MM.1S (cell line): ENCODE data around the gene CLEC17A.

Experiments used
- DNase-seq: peaks from one replicate; pipeline ENCODE4 v3.0.0-alpha.2; 2015
- H2AFZ ChIP-seq: fragments of 300-600 bp; sonication (generic); 2 replicates; pipeline ENCODE4 v1.6.0; 2016; ENCODE audit warnings: antibody characterized with exemption, low read length
- H3F3A ChIP-seq: fragments of 300-600 bp; sonication (generic); 2 replicates; pipeline ENCODE4 v1.6.1; 2016; ENCODE audit warnings: mild to moderate bottlenecking, antibody characterized with exemption, low read length, moderate library complexity, mixed read lengths; ENCODE audit not compliant: insufficient read depth
- H3K27ac ChIP-seq: fragments of 300-600 bp; sonication (generic); 2 replicates; pipeline ENCODE4 v1.5.1; 2016; ENCODE audit warnings: mild to moderate bottlenecking, low read length
- H3K27me3 ChIP-seq: fragments of 300-600 bp; sonication (generic); replicated peaks from 2 replicates; pipeline ENCODE4 v1.6.0; 2016; ENCODE audit warnings: low read length; ENCODE audit not compliant: insufficient read depth
- H3K36me3 ChIP-seq: fragments of 300-600 bp; sonication (generic); replicated peaks from 2 replicates; pipeline ENCODE4 v1.6.1; 2016; ENCODE audit warnings: mild to moderate bottlenecking, low read length, mixed read lengths; ENCODE audit not compliant: insufficient read depth
- H3K4me1 ChIP-seq: fragments of 300-600 bp; sonication (generic); 2 replicates; pipeline ENCODE4 v1.6.1; 2016; ENCODE audit warnings: low read length, mixed read lengths
- H3K4me2 ChIP-seq: fragments of 300-600 bp; sonication (generic); 2 replicates; pipeline ENCODE4 v1.6.0; 2016; ENCODE audit warnings: low read depth, low read length
- H3K4me3 ChIP-seq: fragments of 300-600 bp; sonication (generic); 2 replicates; pipeline ENCODE4 v1.5.1; 2016; ENCODE audit warnings: low read length, mixed read lengths
- H3K79me2 ChIP-seq: fragments of 300-600 bp; sonication (generic); 2 replicates; pipeline ENCODE4 v1.6.1; 2016; ENCODE audit warnings: mixed run types, low read length, mixed read lengths
- H3K9ac ChIP-seq: fragments of 300-600 bp; sonication (generic); 2 replicates; pipeline ENCODE4 v1.6.1; 2016; ENCODE audit warnings: low read length, mixed read lengths
- H3K9me2 ChIP-seq: fragments of 300-600 bp; sonication (generic); replicated peaks from 2 replicates; pipeline ENCODE4 v1.6.1; 2016; ENCODE audit warnings: mild to moderate bottlenecking, low read length, mixed read lengths; ENCODE audit not compliant: insufficient read depth
- H3K9me3 ChIP-seq: fragments of 300-600 bp; sonication (generic); replicated peaks from 2 replicates; pipeline ENCODE4 v1.6.1; 2016; ENCODE audit warnings: mild to moderate bottlenecking, low read length, mixed read lengths; ENCODE audit not compliant: insufficient read depth
- H4K20me1 ChIP-seq: fragments of 300-600 bp; sonication (generic); 2 replicates; pipeline ENCODE4 v1.6.1; 2016; ENCODE audit warnings: mild to moderate bottlenecking, low read length, moderate library complexity, mixed read lengths; ENCODE audit not compliant: insufficient read depth
- EZH2 ChIP-seq: fragments of 300-600 bp; sonication (generic); optimal IDR thresholded peaks from 2 replicates; pipeline ENCODE3; 2017; ENCODE audit warnings: low read depth, mild to moderate bottlenecking, antibody characterized with exemption, low read length, mixed read lengths
- EZH2phosphoT487 ChIP-seq: fragments of 300-600 bp; sonication (generic); IDR thresholded peaks from 2 replicates; pipeline ENCODE4 v1.6.1; 2018; ENCODE audit warnings: antibody characterized with exemption, low read length
- TF ChIP-seq, protein P1 (sequence below): fragments of 300-600 bp; sonication (generic); IDR thresholded peaks from 2 replicates; pipeline ENCODE4 v1.5.1; 2016; ENCODE audit warnings: antibody characterized with exemption, low read length, mixed read lengths

CLEC17A gene, protein sequence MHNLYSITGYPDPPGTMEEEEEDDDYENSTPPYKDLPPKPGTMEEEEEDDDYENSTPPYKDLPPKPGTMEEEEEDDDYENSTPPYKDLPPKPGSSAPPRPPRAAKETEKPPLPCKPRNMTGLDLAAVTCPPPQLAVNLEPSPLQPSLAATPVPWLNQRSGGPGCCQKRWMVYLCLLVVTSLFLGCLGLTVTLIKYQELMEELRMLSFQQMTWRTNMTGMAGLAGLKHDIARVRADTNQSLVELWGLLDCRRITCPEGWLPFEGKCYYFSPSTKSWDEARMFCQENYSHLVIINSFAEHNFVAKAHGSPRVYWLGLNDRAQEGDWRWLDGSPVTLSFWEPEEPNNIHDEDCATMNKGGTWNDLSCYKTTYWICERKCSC

DNA sequence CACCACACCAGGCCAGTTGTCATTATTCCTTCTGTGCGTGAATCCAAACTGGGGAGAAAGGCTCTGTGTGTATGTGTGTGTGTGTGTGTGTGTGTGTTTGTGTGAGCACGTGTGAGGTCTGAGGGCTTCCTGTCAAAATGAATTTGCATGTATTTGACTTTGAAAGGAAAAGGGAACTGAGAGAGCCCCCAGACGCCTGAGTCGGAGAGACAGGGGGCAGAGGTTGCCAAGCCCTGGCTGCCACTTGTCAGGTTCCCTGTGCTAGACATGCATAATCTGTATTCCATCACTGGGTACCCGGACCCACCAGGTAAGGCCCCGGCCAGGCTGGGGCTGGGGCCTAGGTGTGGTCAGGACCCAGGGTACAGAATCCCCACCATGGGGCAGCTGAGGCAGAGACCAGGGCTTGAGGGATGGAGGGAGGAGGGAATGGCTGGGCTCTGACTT lies at the start of gene CLEC17A:
Gene CLEC17A, plus strand, starts transcription at position 191 of the 447 bp plus-strand sequence. Its CDS starts 77 bp downstream, at position 268.
- H4K20me1 ChIP-seq, result no peaks in the 10 kb centered on the region
- no peak within 1 kb of the TSS for H2AFZ ChIP-seq
- H3K4me1 ChIP-seq, result no peaks in the 10 kb centered on the region
- H3K9me2 ChIP-seq, result no peaks in the 10 kb centered on the region
- H3K27me3 ChIP-seq, result peaks cover 34% of the 10 kb centered on the region
- H3K27ac ChIP-seq, result no peak within 1 kb of the TSS
- no peak within 1 kb of the TSS for H3K9ac ChIP-seq
- no peak for DNase-seq
- H3F3A ChIP-seq, result no peaks in the 10 kb centered on the region
- no peaks in the 10 kb centered on the region for H3K79me2 ChIP-seq
- no peaks in the 10 kb centered on the region for H3K9me3 ChIP-seq
- H3K4me3 ChIP-seq, result no peak within 1 kb of the TSS
- H3K4me2 ChIP-seq, result no peak within 1 kb of the TSS
- no peaks in the 10 kb centered on the region for H3K36me3 ChIP-seq
- TF ChIP-seq, protein P1, sequence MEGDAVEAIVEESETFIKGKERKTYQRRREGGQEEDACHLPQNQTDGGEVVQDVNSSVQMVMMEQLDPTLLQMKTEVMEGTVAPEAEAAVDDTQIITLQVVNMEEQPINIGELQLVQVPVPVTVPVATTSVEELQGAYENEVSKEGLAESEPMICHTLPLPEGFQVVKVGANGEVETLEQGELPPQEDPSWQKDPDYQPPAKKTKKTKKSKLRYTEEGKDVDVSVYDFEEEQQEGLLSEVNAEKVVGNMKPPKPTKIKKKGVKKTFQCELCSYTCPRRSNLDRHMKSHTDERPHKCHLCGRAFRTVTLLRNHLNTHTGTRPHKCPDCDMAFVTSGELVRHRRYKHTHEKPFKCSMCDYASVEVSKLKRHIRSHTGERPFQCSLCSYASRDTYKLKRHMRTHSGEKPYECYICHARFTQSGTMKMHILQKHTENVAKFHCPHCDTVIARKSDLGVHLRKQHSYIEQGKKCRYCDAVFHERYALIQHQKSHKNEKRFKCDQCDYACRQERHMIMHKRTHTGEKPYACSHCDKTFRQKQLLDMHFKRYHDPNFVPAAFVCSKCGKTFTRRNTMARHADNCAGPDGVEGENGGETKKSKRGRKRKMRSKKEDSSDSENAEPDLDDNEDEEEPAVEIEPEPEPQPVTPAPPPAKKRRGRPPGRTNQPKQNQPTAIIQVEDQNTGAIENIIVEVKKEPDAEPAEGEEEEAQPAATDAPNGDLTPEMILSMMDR, result no peak
- TF ChIP-seq EZH2 (no peak), EZH2phosphoT487 (no peak)

GRCh38 chr19:14533450-14533849 lies 49.4 kb upstream of the CLEC17A start:
- DNase-seq, result no peak
- Histone ChIP-seq H4K20me1 (no peaks in the 10 kb centered on the region), H3K36me3 (no peaks in the 10 kb centered on the region), H3K9me3 (no peaks in the 10 kb centered on the region), H3K27me3 (no peaks in the 10 kb centered on the region), H3K79me2 (peaks cover 69% of the 10 kb centered on the region), H3K4me3 (no peak overlapping the region), H2AFZ (no peak overlapping the region), H3K4me1 (0 out of 2 replicates have a peak, but pooled peaks cover 4% of the 10 kb centered on the region), H3K9me2 (no peaks in the 10 kb centered on the region), H3K27ac (no peak overlapping the region), H3K9ac (no peak overlapping the region), H3K4me2 (no peak overlapping the region), H3F3A (no peaks in the 10 kb centered on the region)
- TF ChIP-seq EZH2, result no peak
- no peak for TF ChIP-seq EZH2phosphoT487
- TF ChIP-seq, protein P1, result no peak

- H3K9ac ChIP-seq, result no peak overlapping the region
- no peaks in the 10 kb centered on the region for H3F3A ChIP-seq
Measured at GRCh38 chr19:14536926-14537692, 45.8 kb upstream of the CLEC17A start.

More at GRCh38 chr19:14536926-14537692, 45.8 kb upstream of the CLEC17A start:
- Histone ChIP-seq H3K4me1 (no peaks in the 10 kb centered on the region), H3K27me3 (no peaks in the 10 kb centered on the region), H4K20me1 (no peaks in the 10 kb centered on the region), H3K36me3 (no peaks in the 10 kb centered on the region), H3K4me2 (no peak overlapping the region), H3K4me3 (no peak overlapping the region), H3K27ac (no peak overlapping the region), H3K9me2 (no peaks in the 10 kb centered on the region), H3K9me3 (no peaks in the 10 kb centered on the region), H2AFZ (no peak overlapping the region), H3K79me2 (peaks cover 59% of the 10 kb centered on the region)
- no peak for DNase-seq
- TF ChIP-seq EZH2phosphoT487 (no peak), EZH2 (no peak)
- TF ChIP-seq, protein P1, result no peak
